H1 (cell line): ENCODE data around the gene SLC23A1. TPM values are rescaled to one million over a fixed set of nuclear protein-coding genes. Genes with fewer than 3 reads are reported as not detected.

Experiments
- NRF1 ChIP-seq: IDR thresholded peaks from 2 replicates; pipeline ENCODE4 v1.6.1; 2011; ENCODE audit warnings: mild to moderate bottlenecking, low read depth, low read length, improper control_type of control experiment
- RXRA ChIP-seq: IDR thresholded peaks from 2 replicates; pipeline ENCODE4 v1.6.1; 2011; ENCODE audit warnings: low read depth, mild to moderate bottlenecking, low read length, moderate library complexity; ENCODE audit not compliant: insufficient read depth
- SUZ12 ChIP-seq: fragments of 200-600 bp; sonication (generic); IDR thresholded peaks from 2 replicates; pipeline ENCODE4 v1.6.1; 2012; ENCODE audit warnings: mild to moderate bottlenecking, inconsistent platforms, low read length, moderate library complexity, mixed read lengths
- polyA plus RNA-seq, 7 experiments: library from polyadenylated mRNA; depleted of rRNA in 3 of 7; stranded (reverse) in 5 of 7; unstranded in 2 of 7; fragments of >200 nt in 5 of 7; fragments of 200-250 nt in 2 of 7; gene quantifications; 1 replicate in 5 of 7; 2 replicates in 1 of 7; 4 replicates in 1 of 7; pipeline versions ENCODE4 v1.2.1 to v1.2.3, GENCODE V29; 2011 to 2013; ENCODE audit warnings: missing spikeins in 2 of 7, mixed read lengths in 2 of 7
- total RNA-seq: library from RNA; stranded (reverse); fragmentation: NEBNext Ultra II Directional; extraction: Animal tissue kit (Norgen Biotek cat#: 25700); gene quantifications from 2 replicates; pipeline ENCODE4 v1.2.1, GENCODE V29; 2021

Gene SLC23A1
- total and polyA plus RNA-seq, 2 of the 8 experiments (the other 6 are each of a cell fraction or from before 2014, with no cell fraction given) = not detected

GRCh38 chr5:139408191-139408590 lies 25.1 kb upstream of the SLC23A1 start (continued):
- TF ChIP-seq SUZ12 (no peak), NRF1 (no peak), RXRA (no peak)
